Small intestine (tissue), 7 donors: ENCODE data around the gene LRRC49. TPM values are rescaled to one million over a fixed set of nuclear protein-coding genes. Genes with fewer than 3 reads are reported as not detected.
"Not testable (repeated sequence)": the region's sequence is repeated elsewhere in the genome, so short reads cannot be mapped to it uniquely, and the experiment has no call there.

Experiments used
- DNase-seq, 2 donors: peaks; one replicate each; pipeline versions ENCODE4 v3.0.0 to v3.0.0-alpha.2; 2013
- FAIRE-seq: peaks from 2 replicates; lab custom pipeline; 2012; peaks lifted over from hg19 to GRCh38; lab: Jason Lieb, UNC
- H3K27ac ChIP-seq, 3 donors: one replicate each; pipeline ENCODE4 v1.5.1; 2013; ENCODE audit warnings: low read length in 2 of 3, mild to moderate bottlenecking in 2 of 3, control low read depth in 1 of 3, inconsistent platforms in 1 of 3, low read depth in 1 of 3, moderate library complexity in 1 of 3
- H3K27me3 ChIP-seq, 3 donors: one replicate each; pipeline ENCODE4 v1.6.1; 2013; ENCODE audit warnings: low read length in 3 of 3, inconsistent platforms in 1 of 3; ENCODE audit not compliant: control insufficient read depth in 3 of 3, insufficient read depth in 3 of 3
- H3K36me3 ChIP-seq, 3 donors: one replicate each; pipeline ENCODE4 v1.6.1; 2013; ENCODE audit warnings: low read length in 3 of 3, inconsistent platforms in 1 of 3, low read depth in 1 of 3, mild to moderate bottlenecking in 1 of 3, moderate library complexity in 1 of 3; ENCODE audit not compliant: control insufficient read depth in 3 of 3, insufficient read depth in 2 of 3
- H3K4me1 ChIP-seq, 3 donors: one replicate each; pipeline ENCODE4 v1.6.1; 2013; ENCODE audit warnings: low read length in 2 of 3, inconsistent platforms in 1 of 3, low read depth in 1 of 3, mild to moderate bottlenecking in 1 of 3, moderate library complexity in 1 of 3; ENCODE audit not compliant: control insufficient read depth in 3 of 3, insufficient read depth in 2 of 3
- H3K4me3 ChIP-seq, 3 donors: one replicate each; pipeline ENCODE4 v1.5.1; 2013; ENCODE audit warnings: low read length in 3 of 3, control low read depth in 1 of 3, inconsistent platforms in 1 of 3, low read depth in 1 of 3, mild to moderate bottlenecking in 1 of 3, moderate library complexity in 1 of 3
- H3K9me3 ChIP-seq, 2 donors: one replicate each; pipeline ENCODE4 v1.6.1; 2013; ENCODE audit warnings: low read depth in 1 of 2, low read length in 1 of 2; ENCODE audit not compliant: control insufficient read depth in 2 of 2, insufficient read depth in 1 of 2
- WGBS, 3 donors: extraction: QIAGEN DNeasy Blood & Tissue Kit; methylation state at CpG; one replicate each; pipeline ENCODE4 v1.1.7; 2013; 5-methylcytosine and 5-hydroxymethylcytosine counted together
- polyA plus RNA-seq, 4 donors: library from polyadenylated mRNA; stranded (reverse) in 3 of 4; unstranded in 1 of 4; fragments of 200-250 nt in 3 of 4; fragments of 120-200 nt in 1 of 4; gene quantifications; one replicate each; pipeline versions ENCODE4 v1.2.1 to v1.2.3, GENCODE V29; 2013
- donor health status: healthy with polysubstance abuse.
- donor health status: control.
- donor health status: control.
- donor health status: Bipolar disorder and iron deficiency.
- donor health status: healthy.

Gene LRRC49
- polyA plus RNA-seq, 4 donors: 0.81 to 3.2 (median 1.4) TPM

- peak; percentile 36 for FAIRE-seq
- Histone ChIP-seq H3K9me3 (peaks cover 0 to under 1% of the 10 kb centered on the region in 2 donors), H3K4me3 (no peak overlapping the region), H3K27me3 (no peaks in the 10 kb centered on the region), H3K4me1 (no peaks in the 10 kb centered on the region), H3K36me3 (no peaks in the 10 kb centered on the region), H3K27ac (no peak overlapping the region)
- WGBS, 3 donors: 12 to 62% (median 37%) methylated on average over 2 of the region's 2 CpGs
- DNase-seq: peak in 1 of 2 donors; percentile 43
These were observed 30.9 kb downstream of the LRRC49 start for GRCh38 chr15:70923311-70924080.

DNA sequence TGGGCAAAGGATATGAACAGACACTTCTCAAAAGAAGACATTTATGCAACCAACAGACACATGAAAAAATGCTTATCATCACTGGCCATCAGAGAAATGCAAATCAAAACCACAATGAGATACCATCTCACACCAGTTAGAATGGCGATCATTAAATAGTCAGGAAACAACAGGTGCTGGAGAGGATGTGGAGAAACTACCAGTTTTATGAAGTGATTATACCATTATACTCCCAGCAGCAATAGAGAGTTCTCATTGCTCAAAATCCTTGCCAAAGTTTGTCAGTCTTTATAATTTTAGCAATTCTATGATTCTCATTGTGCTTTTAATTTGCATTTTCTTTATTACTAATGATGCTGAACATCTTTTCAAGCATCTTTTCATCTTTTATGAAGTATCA is 34.3 kb downstream of the LRRC49 start:
- not testable (repeated sequence) for H3K27me3 ChIP-seq, DNase-seq, H3K4me3 ChIP-seq, H3K36me3 ChIP-seq, H3K4me1 ChIP-seq, FAIRE-seq, H3K27ac ChIP-seq, H3K9me3 ChIP-seq
- 71 to 100% (median 80%) methylated on average over 1 of the region's 1 CpG for WGBS, 3 donors

DNA sequence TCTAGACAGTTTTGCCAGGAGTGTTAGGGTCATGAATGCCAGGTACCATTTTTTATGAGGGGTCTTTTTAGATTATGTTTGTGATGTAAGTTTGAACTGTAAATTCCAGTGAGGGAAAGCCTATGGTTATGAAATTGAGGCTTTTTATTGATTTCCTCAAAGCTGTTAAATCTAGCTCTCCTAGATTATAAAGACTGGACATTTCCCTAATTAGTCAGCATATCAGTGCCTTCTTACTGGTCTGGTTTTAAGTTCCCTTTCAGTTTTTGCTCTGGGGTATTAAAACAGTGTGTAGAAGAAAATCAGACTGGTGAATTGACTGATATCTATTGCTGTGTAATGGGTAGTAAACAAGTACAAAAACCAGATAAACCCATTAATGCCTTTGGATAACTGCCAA is 39.2 kb downstream of the LRRC49 start:
- FAIRE-seq: no peak
- H3K36me3 ChIP-seq: no peaks in the 10 kb centered on the region
- no peaks in the 10 kb centered on the region for H3K4me1 ChIP-seq
- H3K9me3 ChIP-seq: peaks cover 0 to 3% of the 10 kb centered on the region in 2 donors
- H3K4me3 ChIP-seq: no peak overlapping the region
- no peak overlapping the region for H3K27ac ChIP-seq
- no peaks in the 10 kb centered on the region for H3K27me3 ChIP-seq
- DNase-seq: no peak

GRCh38 chr15:70932397-70932796 is 39.8 kb downstream of the LRRC49 start:
- no peaks in the 10 kb centered on the region for H3K36me3 ChIP-seq
- no peak overlapping the region for H3K4me3 ChIP-seq
- H3K4me1 ChIP-seq: no peaks in the 10 kb centered on the region
- WGBS, 3 donors: 58 to 71% (median 68%) methylated on average over 2 of the region's 2 CpGs
- no peaks in the 10 kb centered on the region for H3K27me3 ChIP-seq
- H3K9me3 ChIP-seq: peaks cover 0 to 3% of the 10 kb centered on the region in 2 donors
- H3K27ac ChIP-seq: no peak overlapping the region
- FAIRE-seq (no peak), DNase-seq (no peak)

DNA sequence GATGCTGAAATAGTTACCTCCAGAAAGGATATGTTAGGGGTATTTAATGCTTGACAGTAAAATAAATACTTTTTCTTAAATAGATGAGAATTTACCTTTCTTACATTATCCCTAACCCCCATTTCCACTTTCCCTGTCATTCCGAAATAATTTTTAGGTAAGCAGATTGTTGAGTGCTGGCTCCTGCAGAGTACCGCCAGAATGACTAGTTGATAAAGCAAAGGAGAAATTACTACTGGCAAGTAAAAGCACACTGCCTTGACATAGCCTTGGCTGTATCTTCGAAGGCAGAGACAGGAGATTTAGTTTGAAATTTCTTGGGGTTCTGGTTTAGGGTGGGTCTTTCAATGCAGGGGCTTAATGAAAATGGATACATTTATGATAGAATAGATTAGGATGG is 40.8 kb downstream of the LRRC49 start:
- no peak overlapping the region for H3K27ac ChIP-seq
- no peak for FAIRE-seq
- WGBS, 3 donors: 65 to 79% (median 73%) methylated on average over 3 of the region's 3 CpGs

DNA sequence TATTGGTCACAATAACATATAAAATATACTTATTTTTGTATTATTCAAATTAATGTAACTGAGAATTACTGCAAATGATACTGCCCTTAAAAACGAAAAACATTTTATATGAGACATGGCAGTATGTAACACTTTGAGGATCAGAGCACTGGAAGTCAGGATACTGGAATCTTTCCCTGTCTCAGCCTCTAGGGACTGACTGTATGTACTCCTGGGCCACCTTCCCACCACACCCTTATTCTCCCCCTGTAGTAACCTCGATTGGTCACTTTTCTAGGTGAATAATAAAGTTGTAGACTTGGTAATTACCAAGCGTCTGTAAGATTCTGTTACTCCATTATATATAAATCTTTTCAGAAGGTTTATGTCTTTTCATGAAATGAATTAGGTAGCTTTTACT is 43.0 kb downstream of the LRRC49 start:
- no peaks in the 10 kb centered on the region for H3K9me3 ChIP-seq
- H3K4me1 ChIP-seq: no peaks in the 10 kb centered on the region
- WGBS, 3 donors: 77 to 85% (median 85%) methylated on average over 3 of the region's 3 CpGs
- H3K4me3 ChIP-seq: no peak overlapping the region
- no peaks in the 10 kb centered on the region for H3K27me3 ChIP-seq
- no peak for DNase-seq
- H3K36me3 ChIP-seq: no peaks in the 10 kb centered on the region
- FAIRE-seq: no peak
- H3K27ac ChIP-seq: no peak overlapping the region

More for the DNA sequence above, 40.8 kb downstream of the LRRC49 start:
- no peaks in the 10 kb centered on the region for H3K36me3 ChIP-seq
- no peaks in the 10 kb centered on the region for H3K4me1 ChIP-seq
- no peaks in the 10 kb centered on the region for H3K27me3 ChIP-seq
- DNase-seq: no peak
- no peak overlapping the region for H3K4me3 ChIP-seq
- H3K9me3 ChIP-seq: peaks cover 0 to 3% of the 10 kb centered on the region in 2 donors

GRCh38 chr15:70936326-70936725 is 43.7 kb downstream of the LRRC49 start:
- no peak for DNase-seq
- Histone ChIP-seq H3K36me3 (no peaks in the 10 kb centered on the region), H3K9me3 (no peaks in the 10 kb centered on the region), H3K4me1 (no peaks in the 10 kb centered on the region), H3K27ac (no peak overlapping the region), H3K27me3 (no peaks in the 10 kb centered on the region), H3K4me3 (no peak overlapping the region)
- FAIRE-seq: no peak
- WGBS, 3 donors: 73 to 83% (median 78%) methylated on average over 4 of the region's 4 CpGs

DNA sequence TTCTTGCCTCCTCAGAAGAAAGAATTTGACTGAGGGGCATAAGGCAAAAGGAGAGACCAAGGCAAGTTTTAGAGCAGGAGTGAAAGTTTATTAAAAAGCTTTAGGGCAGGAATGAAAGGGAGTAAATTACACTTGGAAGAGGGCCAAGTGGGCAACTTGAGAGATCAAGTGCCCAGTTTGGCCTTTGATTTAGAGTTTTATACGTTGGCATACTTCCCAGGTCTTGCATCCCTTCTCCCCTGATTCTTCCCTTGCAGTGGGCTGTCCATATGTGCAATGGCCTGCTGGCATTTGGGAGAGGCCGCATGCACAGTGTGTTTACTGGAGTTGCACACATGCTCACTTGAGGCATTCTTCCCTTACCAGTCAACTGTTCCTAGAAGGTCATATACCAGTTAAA is 50.7 kb downstream of the LRRC49 start:
- not testable (repeated sequence) for H3K27ac ChIP-seq, H3K4me1 ChIP-seq, FAIRE-seq, H3K9me3 ChIP-seq, H3K36me3 ChIP-seq, H3K27me3 ChIP-seq, H3K4me3 ChIP-seq
- WGBS, 3 donors: 36 to 57% (median 41%) methylated on average over 2 of the region's 2 CpGs
- peak in 1 of 2 donors; percentile 3 for DNase-seq
